GM18508 (cell line): ENCODE measurements around the gene ALX4.

ENCODE experiments used
- ATAC-seq: cut with Tn5 transposase; IDR thresholded peaks from one replicate; pipeline ENCODE4 v1.9.1; 2021; ENCODE audit warnings: moderate number of reproducible peaks; ENCODE audit not compliant: insufficient read depth, unreplicated experiment

The ALX4 gene

DNA sequence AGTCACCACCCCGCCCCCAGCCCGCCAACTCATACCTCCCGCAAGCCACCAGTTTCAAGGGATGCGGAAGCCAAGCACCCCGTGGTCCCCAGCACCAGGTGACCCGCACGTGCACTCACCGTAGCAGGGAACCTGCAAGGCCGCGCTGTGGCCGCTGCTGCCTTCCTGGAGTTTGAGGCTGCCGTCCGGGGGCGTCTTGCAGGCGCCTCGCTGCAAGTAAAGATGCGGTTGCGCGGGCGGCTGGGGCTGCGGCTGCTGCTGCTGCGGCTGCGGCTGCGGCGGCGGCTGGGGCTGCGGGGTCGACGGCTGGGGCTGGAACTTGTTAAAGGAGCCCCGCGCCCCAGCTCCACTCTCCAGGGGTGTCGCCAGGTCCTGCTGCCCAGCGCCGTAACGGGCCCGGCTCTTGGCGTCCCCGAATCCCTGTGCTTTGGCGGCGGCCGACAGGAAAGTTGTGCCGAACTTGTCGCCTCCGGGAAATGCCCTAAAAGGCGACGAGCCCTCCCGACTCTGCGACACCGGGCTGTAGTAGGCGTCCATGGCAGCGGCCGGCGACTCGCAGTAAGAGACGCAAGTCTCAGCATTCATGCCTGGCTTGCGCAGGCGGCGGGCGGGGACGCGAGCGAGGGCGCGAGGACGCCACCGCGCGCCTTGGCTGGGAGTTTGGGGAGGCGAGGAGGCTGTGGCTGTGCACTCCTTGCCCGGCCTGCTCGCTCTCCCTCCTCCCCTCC lies at the start of gene ALX4:
TSS of gene ALX4 (minus strand) at position 662 of the 728 bp plus-strand sequence. CDS start at position 585, 77 bp downstream.
- ATAC-seq, result no peak

DNA sequence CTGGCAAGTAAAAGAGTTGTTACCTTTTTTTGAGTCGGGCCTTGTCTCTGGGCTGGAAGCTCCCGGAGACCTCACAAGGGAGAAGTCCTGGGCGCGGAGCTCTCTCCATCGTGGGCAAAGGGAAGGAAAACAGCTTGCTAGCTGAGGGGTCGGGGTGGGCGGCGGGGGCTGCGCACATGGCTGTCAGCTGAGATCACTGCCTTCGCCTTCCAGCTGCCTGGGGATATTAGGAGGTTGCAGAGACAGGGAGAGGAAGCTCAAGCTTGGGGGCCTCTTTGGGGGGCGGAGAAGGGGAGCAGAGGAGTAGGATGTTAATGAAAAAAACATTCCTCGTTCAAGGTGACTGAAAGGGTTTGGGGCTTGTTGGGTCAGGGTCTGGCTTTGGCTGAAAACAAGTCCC lies 49.2 kb upstream of the ALX4 start:
- no peak for ATAC-seq

DNA sequence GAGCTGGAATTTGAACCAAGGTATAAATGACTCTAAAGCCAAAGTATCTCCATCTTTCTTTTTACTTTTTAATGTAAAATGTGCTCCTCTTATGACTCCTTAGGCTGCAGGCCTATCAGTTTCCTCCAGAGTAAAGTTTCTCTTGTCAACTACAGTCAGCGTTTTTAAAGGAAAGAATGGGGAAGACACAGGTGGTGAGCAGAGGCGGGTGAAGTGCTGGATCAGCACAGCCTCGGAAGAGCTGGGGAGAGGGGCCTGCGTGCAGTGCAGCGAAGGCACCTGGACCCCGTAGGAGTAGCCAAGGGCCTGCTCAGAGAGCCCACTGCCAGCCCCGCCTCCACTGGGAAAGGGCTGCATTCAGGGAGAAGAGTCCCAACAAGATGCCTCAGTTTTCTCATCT lies 48.8 kb upstream of the ALX4 start:
- no peak for ATAC-seq

DNA sequence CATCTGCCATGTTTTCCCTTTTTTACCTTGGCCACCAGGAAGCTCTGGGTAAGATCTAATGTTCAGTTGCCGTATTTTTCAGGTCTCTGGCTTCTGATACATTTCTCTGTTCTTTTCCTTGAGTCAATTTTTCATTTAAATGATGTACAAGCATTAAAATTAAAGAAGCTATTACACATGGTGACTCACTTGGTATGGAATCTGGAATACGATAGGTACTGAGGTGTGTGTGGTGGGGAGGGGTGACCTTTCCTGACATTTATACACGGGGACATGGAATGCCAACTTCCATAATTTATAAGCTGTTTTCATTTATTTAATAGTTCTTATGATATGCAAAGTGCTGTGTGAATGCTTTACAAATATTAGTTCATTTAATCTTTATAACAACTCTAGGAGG lies 47.8 kb upstream of the ALX4 start:
- ATAC-seq, result no peak

DNA sequence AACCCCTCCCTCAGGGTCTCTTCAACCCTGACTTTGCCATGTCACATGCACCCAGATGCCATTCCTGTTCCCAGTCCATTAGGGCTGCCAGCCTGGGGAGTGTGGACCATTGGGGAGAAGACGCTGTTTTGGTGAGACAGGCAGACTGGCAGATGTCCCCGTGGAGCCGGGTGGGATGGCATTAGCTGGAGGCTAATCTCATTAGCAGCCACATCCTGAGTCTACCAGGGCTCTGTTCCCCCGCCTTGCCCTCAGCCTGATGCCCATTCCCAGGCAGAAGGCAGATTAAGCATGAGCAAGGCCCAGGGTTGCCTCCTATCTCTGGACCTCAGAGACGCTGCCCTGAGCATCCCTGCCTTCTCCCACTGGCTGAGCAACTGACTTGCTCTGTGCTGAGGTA lies 46.4 kb upstream of the ALX4 start:
- no peak for ATAC-seq

DNA sequence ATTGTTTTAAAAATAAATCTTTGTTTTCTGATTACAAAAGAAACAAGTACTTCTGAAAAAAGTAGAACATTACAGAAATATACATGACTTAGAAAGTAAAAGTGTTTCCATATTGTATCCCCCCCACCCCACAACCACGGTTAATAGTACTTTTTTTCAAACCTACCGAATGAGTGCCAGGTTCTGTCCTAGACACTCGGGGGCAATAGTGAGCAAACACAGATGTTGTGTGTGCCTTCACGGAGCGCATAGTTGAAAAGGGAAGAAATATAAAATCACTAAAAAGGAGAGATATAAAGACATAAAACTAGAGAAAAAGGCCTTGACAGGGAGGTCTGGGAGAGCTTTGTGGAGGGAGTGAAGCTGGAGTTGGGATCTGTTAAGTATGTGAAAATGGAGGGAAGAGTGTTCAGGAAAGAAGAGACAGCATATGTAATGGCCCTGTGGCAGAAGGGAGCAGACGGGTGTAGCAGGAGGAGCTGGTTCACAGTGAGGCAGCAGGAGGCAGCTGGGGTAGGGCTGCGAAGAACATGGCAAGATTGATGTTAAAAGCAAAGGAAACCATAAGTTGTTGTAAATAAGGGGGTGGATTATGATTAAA lies 42.1 kb upstream of the ALX4 start:
- no peak for ATAC-seq

DNA sequence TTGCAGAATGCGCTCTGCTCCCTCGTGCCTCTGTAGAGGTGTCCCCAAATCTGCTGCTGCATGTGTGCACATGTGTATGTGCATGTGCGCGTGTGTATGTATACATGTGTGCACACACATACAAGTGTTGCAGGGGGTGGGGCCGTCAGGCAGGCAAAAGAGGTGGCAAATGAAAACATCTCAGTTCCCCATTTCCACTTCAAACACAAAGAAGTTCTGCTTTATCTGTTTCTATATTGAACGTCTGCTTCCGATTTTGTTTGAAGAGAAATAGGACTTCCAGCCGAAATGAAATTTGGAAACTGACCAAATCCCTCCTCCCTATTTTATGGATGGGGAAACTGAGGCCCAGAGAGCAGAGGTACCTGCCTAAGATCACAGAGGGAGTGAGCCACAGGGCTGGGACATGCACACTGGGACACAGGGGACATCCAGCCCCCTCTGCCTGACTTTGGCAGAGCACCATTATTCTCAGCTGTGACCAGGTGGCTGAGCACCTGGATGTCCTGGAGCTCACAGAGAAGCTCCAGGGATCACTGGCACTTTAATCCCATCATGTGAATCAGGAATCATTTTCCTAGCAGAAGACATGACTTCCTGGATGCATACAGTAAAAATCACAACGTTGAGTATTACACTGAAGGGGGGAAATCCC lies 41.2 kb upstream of the ALX4 start:
- peak; percentile 63 for ATAC-seq

DNA sequence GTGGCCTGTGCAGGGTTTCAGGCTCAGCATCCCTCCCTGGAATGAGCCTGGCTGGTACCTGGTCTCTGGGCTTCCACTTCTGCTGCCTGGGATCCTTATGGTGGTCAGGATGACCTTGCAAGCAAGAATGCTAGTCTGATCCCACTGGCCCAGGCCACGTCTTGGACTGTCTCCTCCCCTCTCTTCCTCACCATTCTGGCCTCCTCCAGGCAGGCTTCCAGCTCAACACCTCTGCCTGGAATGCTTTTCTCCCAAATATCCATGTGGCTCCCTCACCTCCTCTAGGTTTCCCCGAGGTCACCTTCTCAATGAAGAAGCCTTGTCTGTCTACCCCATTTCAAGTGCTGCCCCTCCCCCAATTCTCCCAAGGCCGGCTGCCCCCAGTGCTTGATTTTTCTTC lies 39.4 kb upstream of the ALX4 start:
- no peak for ATAC-seq

DNA sequence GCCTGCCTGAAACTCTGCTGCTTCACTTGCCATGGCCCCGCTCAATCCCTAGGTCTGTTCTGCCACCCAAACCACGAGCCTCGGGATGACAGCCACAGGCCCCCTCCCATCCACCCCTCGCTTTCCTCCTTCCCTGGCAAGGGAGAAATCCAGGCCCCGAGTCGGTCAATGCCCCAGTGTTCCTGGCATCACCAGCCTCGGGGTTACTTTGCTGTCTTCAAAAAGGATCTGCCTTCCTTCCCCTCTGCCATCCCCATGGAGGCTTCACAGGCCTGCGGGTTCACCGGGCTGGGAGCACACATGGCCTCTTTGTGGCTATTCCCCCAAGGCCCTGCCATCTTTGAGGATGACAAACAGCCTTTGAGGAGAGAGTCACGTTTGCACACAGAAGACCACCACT lies 38.8 kb upstream of the ALX4 start:
- ATAC-seq, result no peak

DNA sequence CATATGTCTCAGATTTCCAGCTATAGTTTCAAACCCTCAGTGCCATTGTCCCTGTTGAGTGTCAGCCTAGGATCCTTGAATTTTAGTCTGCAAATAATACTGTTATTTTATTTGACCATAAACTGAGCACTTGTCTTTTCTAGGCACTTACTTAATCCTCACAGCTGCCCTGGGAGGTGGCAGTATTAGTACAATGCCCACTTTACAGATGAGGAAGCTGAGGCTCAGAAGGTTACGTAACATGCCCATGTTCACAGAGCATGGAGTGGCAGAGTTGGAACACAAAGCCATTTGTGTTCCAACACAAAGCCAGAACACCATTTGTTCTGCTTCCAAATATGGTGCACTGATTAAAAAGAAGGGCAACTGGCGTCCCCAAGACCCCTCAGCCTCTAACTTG lies 38.2 kb upstream of the ALX4 start:
- no peak for ATAC-seq

DNA sequence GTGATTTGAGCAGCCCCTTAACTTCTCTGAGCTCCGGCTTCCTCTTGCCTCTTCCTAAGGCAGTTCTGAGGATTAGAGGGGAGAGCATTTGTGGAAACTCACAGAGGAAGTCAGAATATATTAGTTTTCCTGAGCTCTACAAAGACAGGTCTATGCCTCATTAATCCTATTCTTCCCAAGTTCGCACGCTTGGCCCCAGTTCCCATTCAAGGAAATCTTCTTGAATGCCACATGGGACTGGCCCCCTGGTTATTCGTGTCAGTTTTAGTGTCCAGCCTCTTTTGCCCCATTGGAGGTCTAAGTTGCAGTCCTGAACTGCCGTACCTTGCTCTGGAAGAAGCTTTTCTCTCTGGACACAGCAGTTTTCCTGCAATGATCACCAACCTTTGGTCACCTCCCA lies 37.6 kb upstream of the ALX4 start:
- no peak for ATAC-seq

DNA sequence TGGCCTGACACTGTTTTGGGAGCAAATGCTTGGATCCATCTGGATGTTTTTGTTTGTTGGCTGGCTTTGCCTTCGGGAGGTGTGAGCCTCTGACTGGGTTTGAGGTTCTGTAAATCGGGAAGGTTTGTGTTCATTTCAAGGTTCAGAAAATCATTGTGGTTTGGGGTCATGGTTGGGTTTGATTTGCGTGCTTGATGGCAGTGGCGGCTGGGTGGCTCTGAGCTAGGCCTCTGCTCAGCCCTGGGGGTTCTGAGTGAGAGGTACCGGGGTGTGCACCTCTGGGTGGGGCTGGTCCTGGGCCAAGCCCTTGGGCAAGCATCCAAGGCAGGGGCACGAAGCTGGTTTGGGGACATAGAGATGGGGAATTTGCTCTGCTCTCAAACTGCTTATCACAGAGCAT lies 37.0 kb upstream of the ALX4 start:
- ATAC-seq, result no peak

DNA sequence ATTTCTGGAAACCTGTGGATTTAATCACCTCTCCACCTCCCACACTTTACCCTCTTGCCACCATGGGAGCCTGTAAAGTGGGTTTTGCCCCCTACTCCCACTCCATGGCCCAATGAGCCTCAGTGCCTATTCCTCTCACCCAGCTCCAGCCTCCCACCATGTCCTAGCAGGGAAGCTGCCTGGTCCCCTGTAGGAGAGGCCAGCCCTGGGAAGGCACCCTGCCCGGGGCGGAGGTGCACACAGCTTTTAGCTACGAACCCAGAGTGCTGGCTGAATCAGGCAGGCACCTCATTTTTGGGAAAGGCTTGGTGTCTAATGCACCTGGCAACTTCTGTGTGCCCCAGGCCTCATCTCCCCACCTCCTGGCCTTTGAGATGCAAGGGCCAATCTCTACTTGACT lies 35.8 kb upstream of the ALX4 start:
- ATAC-seq, result no peak

DNA sequence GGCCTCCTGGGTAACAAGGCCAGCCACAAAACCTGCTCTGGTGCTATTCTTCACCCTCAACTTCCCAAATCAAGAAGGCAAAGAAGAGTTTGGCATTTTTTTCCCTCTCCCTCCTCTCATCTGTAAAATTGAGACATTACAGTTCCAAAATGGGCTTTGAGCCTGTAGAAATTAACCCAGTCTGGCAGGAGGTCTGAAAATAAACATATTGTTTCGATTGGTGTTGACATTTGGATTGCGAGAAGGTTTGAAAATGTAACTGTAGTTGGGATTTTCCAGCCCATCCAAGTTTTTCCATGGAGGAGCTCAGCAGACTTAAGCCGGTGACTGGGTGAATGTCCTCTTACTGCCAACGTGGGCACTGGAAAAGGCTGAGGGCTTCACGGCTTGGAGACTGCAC lies 35.0 kb upstream of the ALX4 start:
- ATAC-seq, result no peak

DNA sequence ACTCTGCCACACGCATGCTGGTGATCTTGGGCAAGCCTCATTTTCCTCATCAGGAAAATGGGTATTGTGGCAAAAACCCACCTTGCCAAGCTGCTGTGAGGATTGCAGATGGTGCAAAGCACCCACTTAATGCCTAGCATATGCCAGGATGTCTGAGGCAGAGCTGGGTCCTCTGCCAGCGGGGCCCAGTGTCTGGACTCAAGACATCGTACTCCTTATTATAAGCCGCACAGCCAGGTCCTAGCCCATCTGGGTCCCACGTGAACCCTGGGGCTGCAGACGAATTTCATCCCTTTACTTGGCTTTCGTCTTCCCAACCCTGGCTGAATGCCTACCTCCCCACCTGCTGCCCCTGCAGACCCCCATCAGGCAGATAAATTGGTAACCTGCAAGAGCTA lies 34.5 kb upstream of the ALX4 start:
- ATAC-seq, result no peak

DNA sequence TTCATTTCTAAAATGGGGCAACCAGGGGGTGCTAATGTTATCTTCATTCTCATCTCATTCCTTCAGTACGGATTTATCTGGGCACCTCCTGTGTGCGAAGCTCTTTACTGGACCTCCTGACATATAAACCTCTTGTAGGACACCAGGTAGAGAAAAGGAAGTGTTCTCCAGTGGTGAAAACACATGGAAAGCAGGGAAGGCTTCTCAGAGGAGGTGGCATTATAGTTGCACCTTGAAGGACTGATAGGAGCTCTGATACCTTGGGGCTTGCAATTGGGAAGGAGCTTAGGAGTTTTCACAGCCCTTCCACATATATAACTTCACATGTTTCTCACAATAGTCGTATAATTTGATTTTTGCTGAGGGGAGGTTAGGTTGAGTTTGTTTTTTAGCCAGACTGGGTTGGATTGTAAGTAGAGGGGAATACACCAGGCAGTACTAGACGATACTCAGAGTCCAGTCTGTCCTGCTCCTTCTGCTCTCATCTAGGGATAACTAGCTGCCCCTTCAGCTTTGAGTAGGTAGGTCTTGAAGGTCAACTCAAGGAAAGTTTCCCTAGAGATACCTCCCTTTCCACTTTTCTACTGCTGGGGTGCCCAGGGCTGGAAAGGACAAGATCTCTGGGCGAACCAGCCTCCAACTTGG lies 34.0 kb upstream of the ALX4 start:
- no peak for ATAC-seq

DNA sequence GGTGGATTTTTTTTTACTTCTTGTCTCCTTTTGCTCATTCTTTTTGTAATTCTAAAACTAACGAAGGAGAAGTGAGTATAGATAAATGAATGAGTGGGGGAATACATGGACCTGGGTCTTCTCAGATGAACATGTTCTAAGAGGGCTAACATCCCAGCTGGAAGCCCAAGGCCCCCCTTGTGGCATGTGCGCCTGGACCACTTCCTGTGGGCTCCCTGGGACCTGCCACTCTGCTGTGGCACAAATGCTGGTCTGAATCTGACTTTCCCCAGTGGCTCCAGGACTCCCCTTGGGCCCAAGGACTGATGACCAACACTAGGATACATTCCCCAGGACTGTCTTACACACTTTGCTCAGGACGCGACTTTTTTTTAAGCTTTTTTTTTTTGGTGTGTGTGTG lies 32.7 kb upstream of the ALX4 start:
- ATAC-seq, result no peak

DNA sequence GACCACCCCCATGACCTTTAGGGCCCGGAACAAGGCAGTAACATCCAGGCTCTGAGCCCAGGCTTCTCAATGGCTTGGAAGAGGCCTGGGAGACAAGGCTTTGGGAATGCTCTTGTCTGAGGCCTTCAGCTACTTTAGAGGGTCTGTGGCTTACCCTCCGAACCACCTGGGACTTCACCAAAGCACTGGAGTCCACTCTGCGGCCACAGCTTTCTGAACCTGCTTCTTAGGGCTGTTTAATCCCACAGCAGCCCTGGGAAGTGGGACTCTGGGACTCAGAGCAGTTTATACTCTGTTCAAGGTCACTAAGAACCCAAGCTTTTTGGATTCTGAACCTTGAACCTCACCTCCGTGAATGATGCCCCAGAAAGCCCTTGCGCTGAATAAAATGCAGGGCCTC lies 30.7 kb upstream of the ALX4 start:
- ATAC-seq, result no peak

DNA sequence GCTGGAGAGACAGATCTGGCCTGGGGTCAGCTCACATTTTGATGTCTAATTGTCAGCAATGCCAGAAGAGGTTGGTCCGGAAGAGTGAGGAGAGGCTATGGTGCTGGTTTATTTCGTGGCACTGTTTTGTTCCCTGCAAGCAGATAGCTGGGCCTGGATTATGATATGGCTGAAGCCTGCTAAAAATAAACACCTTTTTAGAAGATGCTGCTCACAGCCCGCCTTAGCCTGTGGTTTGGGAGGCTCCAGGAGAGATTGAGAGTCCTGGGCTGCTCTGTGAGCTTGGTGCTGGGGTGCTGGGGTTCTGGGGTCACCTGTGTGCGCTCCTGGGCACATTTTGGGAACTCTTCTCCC lies 29.6 kb upstream of the ALX4 start:
- ATAC-seq, result no peak

DNA sequence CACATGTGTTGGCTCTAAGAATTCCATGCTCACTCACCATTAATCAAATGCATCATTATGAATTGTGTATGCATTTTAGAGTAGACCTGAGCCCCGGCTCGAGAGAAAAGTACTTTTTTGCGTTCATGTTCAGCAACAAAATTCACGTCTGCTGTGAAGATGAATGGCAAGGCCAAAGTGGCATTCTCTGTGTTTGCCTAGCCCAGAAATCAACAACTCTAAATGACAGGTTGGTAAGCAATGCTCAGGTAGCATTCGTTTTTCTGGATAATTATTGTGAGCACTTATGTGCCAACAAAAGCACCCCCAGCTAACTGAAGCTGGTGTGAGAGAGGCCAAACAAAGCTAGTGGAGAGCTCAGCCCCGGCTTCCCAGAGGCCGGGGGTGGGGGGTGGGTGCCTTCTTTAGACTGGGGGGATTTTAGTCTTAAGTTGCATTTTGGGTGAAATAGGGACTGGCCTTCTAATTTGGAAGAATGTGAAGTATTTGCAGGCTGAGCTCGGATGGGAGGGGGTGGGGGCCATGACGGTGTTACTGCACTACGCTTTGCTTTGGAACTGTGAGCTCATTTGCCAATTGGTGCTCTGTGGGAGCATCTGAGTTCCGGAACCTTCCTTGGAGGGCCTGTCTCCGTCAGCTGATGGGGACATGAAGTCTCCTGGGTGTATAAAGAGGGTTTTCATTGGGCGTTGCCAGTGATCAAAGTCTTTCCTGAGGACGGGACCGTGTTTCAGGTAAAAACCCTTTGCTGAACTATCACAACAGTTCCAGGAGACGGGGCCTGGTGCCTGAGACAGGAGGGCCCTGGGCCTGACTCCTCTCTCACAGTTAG lies 29.0 kb upstream of the ALX4 start:
- no peak for ATAC-seq

DNA sequence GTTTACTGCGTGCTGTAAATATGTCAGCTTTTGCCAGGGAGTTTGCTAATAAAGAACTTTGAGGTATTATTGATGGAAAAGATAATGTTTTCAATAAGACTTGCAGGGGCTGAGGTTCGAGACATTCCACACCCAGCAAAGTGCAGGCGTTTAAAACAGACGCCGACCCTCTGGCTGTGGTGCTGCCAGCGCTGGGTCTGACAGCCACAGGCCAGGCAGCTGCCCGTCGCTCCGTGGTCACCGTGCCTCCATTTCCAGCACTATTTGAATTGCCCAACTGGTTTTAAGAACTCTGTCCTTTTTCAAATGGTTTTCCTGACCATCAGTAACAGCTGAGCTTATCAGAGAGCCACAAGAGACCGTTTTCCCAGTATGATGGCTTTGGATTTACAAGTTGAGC lies 28.1 kb upstream of the ALX4 start:
- no peak for ATAC-seq
